Ectodermal cell (in vitro differentiated cells): ENCODE data around the gene SLC16A12.
"Not testable (repeated sequence)": the region's sequence is repeated elsewhere in the genome, so short reads cannot be mapped to it uniquely, and the experiment has no call there.

ENCODE experiments used
- H3K27ac ChIP-seq: 2 replicates; pipeline ENCODE4 v1.7.0; 2013; ENCODE audit warnings: mild to moderate bottlenecking, low read depth, low read length; ENCODE audit not compliant: insufficient read depth, poor library complexity, severe bottlenecking
- H3K27me3 ChIP-seq: 2 replicates; pipeline ENCODE4 v1.7.0; 2013; ENCODE audit warnings: mild to moderate bottlenecking, low read length; ENCODE audit not compliant: insufficient read depth, control insufficient read depth, poor library complexity, severe bottlenecking
- H3K36me3 ChIP-seq: one replicate; pipeline ENCODE4 v1.7.0; 2013; ENCODE audit warnings: low read length; ENCODE audit not compliant: control insufficient read depth, insufficient read depth
- H3K4me1 ChIP-seq: one replicate; pipeline ENCODE4 v1.7.0; 2013; ENCODE audit warnings: low read length; ENCODE audit not compliant: control insufficient read depth, insufficient read depth
- H3K4me3 ChIP-seq: 2 replicates; pipeline ENCODE4 v1.7.0; 2013; ENCODE audit warnings: low read depth, low read length, control low read depth; ENCODE audit not compliant: insufficient read depth
- H3K9me3 ChIP-seq: 2 replicates; pipeline ENCODE4 v1.7.0; 2013; ENCODE audit warnings: mild to moderate bottlenecking, low read length, moderate library complexity; ENCODE audit not compliant: control insufficient read depth
- WGBS, 2 experiments: methylation state at CpG; one replicate each; pipeline ENCODE4 v1.1.7; 2013; ENCODE audit warnings: missing lambda C conversion rate in 2 of 2; 5-methylcytosine and 5-hydroxymethylcytosine counted together

SLC16A12 gene

GRCh38 chr10:89458784-89459183 lies 76.6 kb downstream of the SLC16A12 start:
- Histone ChIP-seq H3K36me3 (no peaks in the 10 kb centered on the region), H3K27ac (no peak overlapping the region), H3K4me3 (no peak overlapping the region), H3K9me3 (no peaks in the 10 kb centered on the region), H3K4me1 (no peaks in the 10 kb centered on the region), H3K27me3 (no peaks in the 10 kb centered on the region)
- WGBS, 2 experiments, result 89 to 100% methylated on average over 1 of the region's 1 CpG

GRCh38 chr10:89458291-89458690 lies 77.1 kb downstream of the SLC16A12 start:
- no peaks in the 10 kb centered on the region for H3K36me3 ChIP-seq
- 94 to 95% methylated on average over 3 of the region's 3 CpGs for WGBS, 2 experiments
- H3K4me1 ChIP-seq, result no peaks in the 10 kb centered on the region
- H3K27ac ChIP-seq, result no peak overlapping the region
- H3K9me3 ChIP-seq, result no peaks in the 10 kb centered on the region
- H3K27me3 ChIP-seq, result no peaks in the 10 kb centered on the region
- H3K4me3 ChIP-seq, result no peak overlapping the region

DNA sequence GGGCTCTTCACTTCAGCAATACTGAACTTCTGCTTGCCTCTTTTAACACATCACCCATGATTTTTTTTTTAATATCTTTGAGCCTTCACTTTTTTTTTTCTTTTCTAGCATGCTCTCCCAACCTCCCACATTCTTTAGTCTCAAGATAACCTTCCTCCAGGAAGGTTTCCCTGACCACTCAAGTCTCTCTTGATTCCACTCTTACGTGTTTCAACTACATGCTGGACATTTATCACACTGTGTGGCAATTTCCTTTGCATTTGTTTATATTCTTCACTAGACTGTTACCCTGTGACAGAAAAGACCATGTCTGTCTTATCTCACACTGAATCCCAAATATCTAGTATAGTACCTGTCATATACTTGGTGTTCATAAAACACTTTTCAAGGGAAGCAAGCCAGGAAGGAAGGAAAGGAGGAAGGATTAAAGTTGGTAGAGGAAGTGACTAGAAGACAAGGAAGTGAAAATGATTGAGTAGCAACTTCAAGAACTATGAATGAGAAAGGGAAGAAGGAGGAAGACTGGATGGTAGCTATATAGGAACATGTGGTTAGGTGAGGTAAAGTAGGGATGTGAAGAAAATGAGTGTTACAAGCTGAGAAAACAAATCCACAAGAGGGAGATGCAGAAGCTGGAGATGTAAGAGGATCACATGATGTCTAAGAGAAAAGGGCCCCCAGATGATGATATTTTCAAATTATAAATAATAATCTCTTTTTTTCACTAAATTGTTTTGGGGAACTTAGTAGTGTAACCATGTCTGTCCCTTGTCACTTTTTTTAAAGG lies 80.6 kb downstream of the SLC16A12 start:
- no peaks in the 10 kb centered on the region for H3K36me3 ChIP-seq
- no peaks in the 10 kb centered on the region for H3K4me1 ChIP-seq
- H3K9me3 ChIP-seq, result no peaks in the 10 kb centered on the region
- WGBS, 2 experiments, result 92 to 96% methylated on average over 1 of the region's 1 CpG
- H3K27me3 ChIP-seq, result no peaks in the 10 kb centered on the region
- no peak overlapping the region for H3K27ac ChIP-seq
- no peak overlapping the region for H3K4me3 ChIP-seq

DNA sequence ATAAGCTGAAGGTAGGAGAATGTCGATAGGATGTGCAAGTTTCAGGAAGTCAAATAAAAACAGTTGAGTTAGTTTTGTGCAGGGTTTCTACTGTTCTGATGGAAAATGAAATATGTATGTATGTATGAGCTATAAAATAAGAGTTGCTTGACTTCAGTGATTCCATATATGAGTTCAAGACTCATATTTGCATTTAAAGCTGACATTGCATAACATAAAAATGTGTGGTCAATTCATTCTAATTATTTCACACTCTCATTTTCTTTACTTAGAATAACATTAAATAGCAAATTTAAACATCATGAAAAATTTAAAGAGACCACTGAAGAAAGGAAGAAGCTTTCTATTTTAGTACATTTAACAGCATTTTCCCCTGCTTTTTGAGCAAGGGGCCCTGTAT lies 83.2 kb downstream of the SLC16A12 start:
- H3K9me3 ChIP-seq, result no peaks in the 10 kb centered on the region
- no peak overlapping the region for H3K27ac ChIP-seq
- no peaks in the 10 kb centered on the region for H3K4me1 ChIP-seq
- WGBS, 2 experiments, result 96 to 100% methylated on average over 1 of the region's 1 CpG
- no peaks in the 10 kb centered on the region for H3K27me3 ChIP-seq
- no peaks in the 10 kb centered on the region for H3K36me3 ChIP-seq
- H3K4me3 ChIP-seq, result no peak overlapping the region

- no peaks in the 10 kb centered on the region for H3K4me1 ChIP-seq
- H3K27me3 ChIP-seq, result no peaks in the 10 kb centered on the region
- H3K27ac ChIP-seq, result no peak overlapping the region
- H3K36me3 ChIP-seq, result no peaks in the 10 kb centered on the region
- WGBS, 2 experiments, result 94 to 97% methylated on average over 2 of the region's 2 CpGs
- H3K9me3 ChIP-seq, result no peaks in the 10 kb centered on the region
- H3K4me3 ChIP-seq, result no peak overlapping the region
These were observed 84.5 kb downstream of the SLC16A12 start for GRCh38 chr10:89450901-89451300.

DNA sequence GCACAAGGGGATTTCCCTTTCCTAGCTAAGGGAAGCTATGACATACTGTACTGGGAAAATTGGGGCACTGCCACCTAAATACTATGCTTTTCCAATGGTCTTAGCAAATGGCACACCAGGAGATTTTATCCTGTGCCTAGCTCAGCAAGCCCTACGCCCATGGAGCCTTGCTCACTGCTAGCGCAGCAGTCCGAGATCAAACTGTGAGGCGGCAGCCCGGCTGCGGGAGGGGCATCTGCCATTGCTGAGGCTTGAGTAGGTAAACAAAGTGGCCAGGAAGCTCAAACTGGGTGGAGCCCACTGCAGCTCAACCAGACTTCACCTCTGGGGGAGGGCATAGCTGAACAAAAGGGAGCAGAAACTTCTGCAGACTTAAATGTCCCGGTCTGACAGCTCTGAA lies 90.6 kb downstream of the SLC16A12 start:
- 95 to 97% methylated on average over 7 of the region's 7 CpGs for WGBS, 2 experiments
- H3K9me3 ChIP-seq, H3K4me3 ChIP-seq, H3K27ac ChIP-seq, H3K4me1 ChIP-seq, H3K36me3 ChIP-seq, H3K27me3 ChIP-seq: not testable (repeated sequence)

- Histone ChIP-seq H3K4me3 (no peak overlapping the region), H3K27me3 (no peaks in the 10 kb centered on the region), H3K27ac (no peak overlapping the region), H3K9me3 (no peaks in the 10 kb centered on the region), H3K4me1 (no peaks in the 10 kb centered on the region), H3K36me3 (no peaks in the 10 kb centered on the region)
- 88 to 100% methylated on average over 1 of the region's 1 CpG for WGBS, 2 experiments
These were observed 93.1 kb downstream of the SLC16A12 start for GRCh38 chr10:89442289-89442688.

DNA sequence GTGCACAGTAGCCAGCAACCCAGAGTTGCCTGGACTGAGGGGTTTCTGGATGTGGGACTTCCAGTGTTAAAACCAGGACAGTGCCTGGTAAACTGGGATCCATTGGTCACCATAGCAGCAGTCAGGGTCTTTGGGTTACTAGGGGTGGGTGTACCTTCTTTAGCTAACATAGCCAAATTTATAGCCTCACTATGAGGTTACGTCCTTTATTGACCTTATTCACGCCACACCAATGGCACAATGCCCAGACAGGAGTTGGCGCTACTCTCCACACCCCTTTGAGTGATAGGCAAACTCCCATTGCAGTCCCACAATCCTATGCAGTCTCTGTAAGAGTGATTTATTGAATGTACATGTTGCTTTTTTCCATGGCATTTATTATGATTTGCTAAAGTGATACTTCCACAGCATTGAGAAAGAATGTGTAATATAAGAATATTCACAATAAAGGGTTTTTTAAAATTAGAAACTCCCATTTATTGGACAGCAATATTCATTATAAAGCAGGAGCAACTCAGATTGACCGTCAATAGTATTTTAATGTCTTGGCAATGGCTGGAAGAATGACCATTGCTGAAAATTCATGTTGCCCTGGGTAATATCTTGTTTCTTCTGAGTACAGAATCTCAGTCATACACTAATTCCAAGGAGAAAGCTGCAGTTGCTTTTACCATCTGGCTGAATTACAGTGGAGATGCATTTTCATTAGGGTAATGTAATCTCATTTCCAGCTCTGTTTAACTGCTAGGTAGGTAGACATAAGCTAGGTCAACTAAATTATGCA lies 95.0 kb downstream of the SLC16A12 start:
- WGBS, 2 experiments, result 95 to 96% methylated on average over 4 of the region's 4 CpGs
- Histone ChIP-seq H3K4me3 (no peak overlapping the region), H3K27me3 (no peaks in the 10 kb centered on the region), H3K27ac (no peak overlapping the region), H3K36me3 (no peaks in the 10 kb centered on the region), H3K9me3 (no peaks in the 10 kb centered on the region), H3K4me1 (no peaks in the 10 kb centered on the region)

GRCh38 chr10:89438525-89438924 lies 96.9 kb downstream of the SLC16A12 start:
- Histone ChIP-seq H3K27ac (no peak overlapping the region), H3K4me3 (no peak overlapping the region), H3K4me1 (no peaks in the 10 kb centered on the region), H3K27me3 (no peaks in the 10 kb centered on the region), H3K9me3 (no peaks in the 10 kb centered on the region), H3K36me3 (no peaks in the 10 kb centered on the region)
- WGBS, 2 experiments, result 93 to 96% methylated on average over 4 of the region's 4 CpGs

GRCh38 chr10:89431977-89432376 lies 103.4 kb downstream of the SLC16A12 start:
- Histone ChIP-seq H3K27me3 (no peaks in the 10 kb centered on the region), H3K4me3 (no peak overlapping the region), H3K4me1 (no peaks in the 10 kb centered on the region), H3K27ac (no peak overlapping the region), H3K36me3 (no peaks in the 10 kb centered on the region), H3K9me3 (no peaks in the 10 kb centered on the region)
- WGBS, 2 experiments, result 92 to 97% methylated on average over 3 of the region's 3 CpGs
